PC-9 (cell line): ENCODE measurements around the gene SLC30A5. TPM values are rescaled to one million over a fixed set of nuclear protein-coding genes. Genes with fewer than 3 reads are reported as not detected.
"Not testable (repeated sequence)": the region's sequence is repeated elsewhere in the genome, so short reads cannot be mapped to it uniquely, and the experiment has no call there.

Experiments
- Bru-seq: library from RNA; stranded (reverse); fragments of 400-500 nt; gene quantifications from one replicate; lab custom pipeline; 2021; lab: Mats Ljungman, UMichigan
- BruChase-seq, 2 experiments: library from RNA; stranded (reverse); fragments of 400-500 nt; gene quantifications; one replicate each; lab custom pipeline; 2021; lab: Mats Ljungman, UMichigan
- BruUV-seq: library from RNA; stranded (reverse); fragments of 400-500 nt; replicated peaks from 2 replicates; lab custom pipeline; 2021; lab: Mats Ljungman, UMichigan
- CTCF ChIA-PET: fragments of 300-600 bp; sonication (Branson Sonifier 250); formaldehyde crosslinking; loops from one replicate; lab custom pipeline; 2022; ENCODE audit warnings: antibody characterized with exemption; lab: Charles Lee
- POLR2A ChIA-PET: fragments of 300-600 bp; sonication (Branson Sonifier 250); formaldehyde crosslinking; loops from one replicate; lab custom pipeline; 2022; ENCODE audit warnings: antibody characterized with exemption; ENCODE audit not compliant: unreplicated experiment; lab: Charles Lee
- DNase-seq, 2 experiments: peaks; one replicate each; pipeline versions ENCODE4 v3.0.0 to v3.0.0-alpha.2; 2015 to 2022; ENCODE audit warnings: mixed read lengths in 1 of 2
- H2AFZ ChIP-seq: fragments of 200-600 bp; sonication (generic); 2 replicates; pipeline ENCODE4 v1.8.1; 2017; ENCODE audit warnings: antibody characterized with exemption
- H3F3A ChIP-seq: fragments of 200-600 bp; sonication (generic); 2 replicates; pipeline ENCODE4 v1.8.1; 2017; ENCODE audit warnings: antibody characterized with exemption, mild to moderate bottlenecking, low read depth; ENCODE audit not compliant: insufficient read depth
- H3K27ac ChIP-seq: fragments of 200-600 bp; sonication (generic); 2 replicates; pipeline ENCODE4 v1.6.1; 2016; ENCODE audit warnings: mixed run types
- H3K27me3 ChIP-seq: fragments of 200-600 bp; sonication (generic); 2 replicates; pipeline ENCODE4 v1.6.1; 2016; ENCODE audit warnings: low read depth, mixed run types; ENCODE audit not compliant: insufficient read depth
- H3K36me3 ChIP-seq: fragments of 200-600 bp; sonication (generic); 2 replicates; pipeline ENCODE4 v1.6.1; 2016; ENCODE audit warnings: low read depth, mixed run types
- H3K4me1 ChIP-seq: fragments of 200-600 bp; sonication (generic); replicated peaks from 2 replicates; pipeline ENCODE4 v1.6.1; 2016; ENCODE audit warnings: mixed run types; ENCODE audit not compliant: insufficient read depth
- H3K4me2 ChIP-seq: fragments of 200-600 bp; sonication (generic); 2 replicates; pipeline ENCODE4 v1.6.1; 2017; ENCODE audit warnings: mixed run types
- H3K4me3 ChIP-seq: fragments of 200-600 bp; sonication (generic); 2 replicates; pipeline ENCODE4 v1.6.1; 2016; ENCODE audit warnings: mixed run types
- H3K79me2 ChIP-seq: fragments of 200-600 bp; sonication (generic); 2 replicates; pipeline ENCODE4 v1.6.1; 2017; ENCODE audit warnings: low read depth, mixed run types
- H3K9me2 ChIP-seq: fragments of 200-600 bp; sonication (generic); 2 replicates; pipeline ENCODE4 v1.8.1; 2017; ENCODE audit warnings: mild to moderate bottlenecking; ENCODE audit not compliant: insufficient read depth
- H3K9me3 ChIP-seq: fragments of 200-600 bp; sonication (generic); 2 replicates; pipeline ENCODE4 v1.8.1; 2016; ENCODE audit warnings: low read depth; ENCODE audit not compliant: insufficient read depth
- H4K20me1 ChIP-seq: fragments of 200-600 bp; sonication (generic); 2 replicates; pipeline ENCODE4 v1.8.1; 2017; ENCODE audit not compliant: insufficient read depth
- CTCF ChIP-seq: fragments of 200-600 bp; sonication (generic); conservative IDR thresholded peaks from 2 replicates; pipeline ENCODE4 v1.6.1; 2017; ENCODE audit warnings: mixed run types, antibody characterized with exemption, mild to moderate bottlenecking, moderate library complexity
- EZH2 ChIP-seq: fragments of 200-600 bp; sonication (generic); IDR thresholded peaks from 2 replicates; pipeline ENCODE4 v1.8.0; 2017; ENCODE audit warnings: antibody characterized with exemption, low read depth
- intact Hi-C: fragments of 100-400 bp; cut with micrococcal nuclease; formaldehyde crosslinking; loops from one replicate; pipeline ENCODE4 v1.10.0; 2022; ENCODE audit not compliant: unreplicated experiment
- long read RNA-seq: library from polyadenylated mRNA; stranded (forward); transcript quantifications from one replicate; pipeline ENCODE4 v2.0.0, GENCODE V29; 2022
- total RNA-seq: library from RNA; stranded (reverse); gene quantifications from 2 replicates; pipeline ENCODE4 v1.2.3, GENCODE V29; 2021

The SLC30A5 gene
- total RNA-seq (35.2 and 36.0 TPM in 2 replicates), Bru-seq, nascent RNA (percentile 78 among the genes with signal in this experiment), BruChase-seq, experiment 1, labeled RNA remaining after a 2-hour chase (percentile 76 among the genes with signal in this experiment), BruChase-seq, experiment 2, labeled RNA remaining after a 6-hour chase (percentile 87 among the genes with signal in this experiment)
- long read RNA-seq, full-length matches to known transcripts = 48 of 60 reads
- long read RNA-seq, partial matches to known transcripts = 3 of 60 reads
- long read RNA-seq, other reads (novel, unspliced or antisense) = 9 of 60 reads

DNA sequence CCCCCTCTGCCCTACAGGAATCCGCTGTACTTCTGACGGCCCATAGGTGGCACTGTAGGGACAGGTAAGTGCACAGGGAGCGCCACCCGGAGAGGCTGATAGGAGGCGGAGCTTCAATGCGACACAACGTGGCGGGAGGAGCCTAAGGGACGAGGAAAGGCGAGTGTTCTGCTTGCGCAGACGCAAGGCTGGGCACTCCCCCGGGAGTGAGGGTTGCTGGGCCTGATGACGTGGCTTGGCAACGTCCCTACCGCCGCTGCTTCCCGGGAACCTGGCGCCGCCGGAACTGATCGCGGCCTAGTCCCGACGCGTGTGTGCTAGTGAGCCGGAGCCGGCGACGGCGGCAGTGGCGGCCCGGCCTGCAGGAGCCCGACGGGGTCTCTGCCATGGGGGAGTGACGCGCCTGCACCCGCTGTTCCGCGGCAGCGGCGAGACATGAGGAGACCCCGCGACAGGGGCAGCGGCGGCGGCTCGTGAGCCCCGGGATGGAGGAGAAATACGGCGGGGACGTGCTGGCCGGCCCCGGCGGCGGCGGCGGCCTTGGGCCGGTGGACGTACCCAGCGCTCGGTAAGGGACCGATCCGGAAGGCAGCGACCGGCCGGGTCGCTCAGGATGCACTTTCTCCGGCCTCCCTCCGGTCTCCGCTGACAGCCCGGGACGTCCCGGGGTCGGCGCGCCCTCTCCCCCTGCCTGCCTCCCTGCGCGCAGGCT lies at the start of gene SLC30A5:
Gene SLC30A5 (plus strand): TSS at position 244 of the 712 bp plus-strand sequence. CDS start 242 bp downstream, at position 486.
- Histone ChIP-seq H3F3A (peaks cover 4% of the 10 kb centered on the region; the same call in 1 of the 2 replicates), H4K20me1 (peaks cover 3% of the 10 kb centered on the region; the same call in 1 of the 2 replicates), H3K27me3 (no peaks in the 10 kb centered on the region), H3K4me2 (peak within 1 kb of the TSS; percentile 100), H3K4me1 (peaks cover 10% of the 10 kb centered on the region), H3K4me3 (peak within 1 kb of the TSS; percentile 84), H2AFZ (peak within 1 kb of the TSS; percentile 93), H3K9me3 (no peaks in the 10 kb centered on the region), H3K27ac (peak within 1 kb of the TSS; percentile 68), H3K79me2 (peaks cover 41% of the 10 kb centered on the region), H3K9me2 (no peaks in the 10 kb centered on the region), H3K36me3 (peaks cover 4% of the 10 kb centered on the region; the same call in 1 of the 2 replicates)
- intact Hi-C loops = loop anchor here (5.0 kb wide), 1 partner anchor 238 kb away; the partner anchor contains the start of gene CCDC125
- ChIA-PET CTCF (interaction anchor here (0.6 to 0.7 kb wide), 3 partner anchors 68 to 193 kb away, joined by 3 read pairs; no protein-coding TSS in a partner anchor), POLR2A (interaction anchor here (0.5 to 0.8 kb wide), 8 partner anchors 10 to 774 kb away, joined by 3 to 19 read pairs (median 6); partner anchors contain the start of gene CCDC125)
- TF ChIP-seq CTCF = peak; percentile 91
- no peak for TF ChIP-seq EZH2
- no TSS peak for BruUV-seq
- DNase-seq = peak; percentile 97 to 98

- H4K20me1 ChIP-seq, DNase-seq, H3F3A ChIP-seq, H2AFZ ChIP-seq, H3K27ac ChIP-seq, H3K27me3 ChIP-seq, H3K4me2 ChIP-seq, H3K36me3 ChIP-seq, H3K9me2 ChIP-seq, BruUV-seq, H3K4me3 ChIP-seq, CTCF ChIA-PET, H3K79me2 ChIP-seq, H3K9me3 ChIP-seq: not testable (repeated sequence)
- POLR2A ChIA-PET = interaction anchor here (0.6 kb wide), 1 partner anchor 455 kb away, joined by 3 read pairs; no protein-coding TSS in a partner anchor
- intact Hi-C loops = loop anchor here (10.0 kb wide), 1 partner anchor 290 kb away; the partner anchor contains the start of gene CCDC125
- peaks cover 32% of the 10 kb centered on the region for H3K4me1 ChIP-seq
Measured at GRCh38 chr5:69045213-69045612, 48.6 kb upstream of the SLC30A5 start.

DNA sequence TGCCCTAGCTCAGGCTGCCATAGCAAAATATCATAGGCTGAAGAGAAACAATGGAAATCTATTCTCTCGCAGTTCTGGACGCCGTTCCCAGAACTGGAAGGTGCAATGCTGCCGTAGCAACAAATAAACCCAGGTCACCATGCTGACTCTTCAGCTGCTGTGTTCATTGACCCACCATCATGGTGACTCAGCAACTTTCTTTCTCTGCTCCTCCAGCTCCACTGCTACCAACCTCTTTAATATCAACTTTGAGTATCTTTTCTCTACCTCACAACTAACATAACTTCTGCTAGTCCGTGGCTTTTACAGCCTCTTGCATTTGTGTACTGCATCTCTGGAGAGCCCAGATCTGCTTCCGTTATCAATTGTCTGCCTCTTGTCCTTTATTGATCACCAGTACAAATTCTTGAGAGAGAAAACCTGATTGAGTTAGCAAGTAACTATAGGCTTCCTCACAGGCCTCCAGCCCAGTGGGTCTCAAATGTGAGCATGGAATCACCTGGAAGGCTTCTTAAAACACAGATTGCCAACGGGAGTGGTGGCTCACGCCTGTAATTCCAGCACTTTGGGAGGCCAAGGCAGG lies 47.3 kb upstream of the SLC30A5 start:
- H3K4me3 ChIP-seq = no peak overlapping the region
- no peaks in the 10 kb centered on the region for H4K20me1 ChIP-seq
- TF ChIP-seq EZH2 (no peak), CTCF (no peak)
- intact Hi-C loops = loop anchor here (10.0 kb wide), 1 partner anchor 288 kb away; the partner anchor contains the start of gene CCDC125
- BruUV-seq = no TSS peak
- ChIA-PET CTCF (no interaction called here), POLR2A (no interaction called here)
- peaks cover 7% of the 10 kb centered on the region for H3F3A ChIP-seq
- H3K79me2 ChIP-seq = no peaks in the 10 kb centered on the region
- no peaks in the 10 kb centered on the region for H3K9me2 ChIP-seq
- H3K27ac ChIP-seq = peak overlapping the region; percentile 63
- peak overlapping the region; percentile 31; the same call in 1 of the 2 replicates for H3K4me2 ChIP-seq
- H3K27me3 ChIP-seq = no peaks in the 10 kb centered on the region
- H3K4me1 ChIP-seq = peaks cover 32% of the 10 kb centered on the region
- DNase-seq = peak in 1 of 2 experiments; percentile 33
- no peaks in the 10 kb centered on the region for H3K9me3 ChIP-seq
- H3K36me3 ChIP-seq = no peaks in the 10 kb centered on the region
- H2AFZ ChIP-seq = peak overlapping the region; percentile 80
